Neural cell (in vitro differentiated cells): Measurements from ENCODE around the gene SLC17A5. TPM values are rescaled to one million over a fixed set of nuclear protein-coding genes. Genes with fewer than 3 reads are reported as not detected.

ENCODE experiments used
- H2AFZ ChIP-seq: fragments of 200-600, 300-800 bp; sonication (generic), shearing (Covaris generic); 2 replicates; pipeline ENCODE4 v1.6.0; 2014; ENCODE audit warnings: low read depth, mild to moderate bottlenecking, antibody characterized with exemption, low read length, moderate library complexity
- H3F3A ChIP-seq: fragments of 200-600 bp; shearing (Covaris generic); 2 replicates; pipeline ENCODE4 v1.6.1; 2016; ENCODE audit warnings: mild to moderate bottlenecking, moderate library complexity, mixed read lengths, antibody characterized with exemption, low read length; ENCODE audit not compliant: insufficient read depth, poor library complexity, severe bottlenecking
- H3K27ac ChIP-seq: fragments of 200-600, 300-800 bp; sonication (generic), shearing (Covaris generic); 2 replicates; pipeline ENCODE4 v1.5.1; 2014; ENCODE audit warnings: mild to moderate bottlenecking, low read length, moderate library complexity
- H3K27me3 ChIP-seq: fragments of 300-800, 200-600 bp; sonication (generic), shearing (Covaris generic); 2 replicates; pipeline ENCODE4 v1.6.0; 2014; ENCODE audit warnings: mild to moderate bottlenecking, low read depth, low read length, moderate library complexity; ENCODE audit not compliant: insufficient read depth
- H3K36me3 ChIP-seq: fragments of 300-800, 200-600 bp; sonication (generic), shearing (Covaris generic); 2 replicates; pipeline ENCODE4 v1.5.1; 2014; ENCODE audit warnings: mild to moderate bottlenecking, antibody characterized with exemption, low read length, moderate library complexity; ENCODE audit not compliant: insufficient read depth
- H3K4me2 ChIP-seq: fragments of 300-800, 200-600 bp; sonication (generic), shearing (Covaris generic); 2 replicates; pipeline ENCODE4 v1.6.0; 2014; ENCODE audit warnings: mild to moderate bottlenecking, low read length
- H3K4me3 ChIP-seq: fragments of 300-800, 200-600 bp; sonication (generic), shearing (Covaris generic); 2 replicates; pipeline ENCODE4 v1.5.1; 2014; ENCODE audit warnings: mild to moderate bottlenecking, low read length, moderate library complexity
- H3K79me2 ChIP-seq: fragments of 200-600 bp; shearing (Covaris generic); replicated peaks from 2 replicates; pipeline ENCODE4 v1.6.0; 2014; ENCODE audit warnings: mild to moderate bottlenecking, low read length, moderate library complexity; ENCODE audit not compliant: insufficient read depth
- H3K9ac ChIP-seq: fragments of 300-800, 200-600 bp; sonication (generic), shearing (Covaris generic); 2 replicates; pipeline ENCODE4 v1.6.1; 2016; ENCODE audit warnings: mild to moderate bottlenecking, low read length, mixed read lengths
- H3K9me2 ChIP-seq: fragments of 200-600 bp; shearing (Covaris generic); 2 replicates; pipeline ENCODE4 v1.6.1; 2016; ENCODE audit warnings: mild to moderate bottlenecking, low read length, mixed read lengths; ENCODE audit not compliant: insufficient read depth
- H3K9me3 ChIP-seq: fragments of 200-600, 300-800 bp; sonication (generic), shearing (Covaris generic); 2 replicates; pipeline ENCODE4 v1.6.1; 2016; ENCODE audit warnings: mild to moderate bottlenecking, mixed run types, low read length, moderate library complexity, mixed read lengths
- H4K20me1 ChIP-seq: fragments of 200-600 bp; shearing (Covaris generic); 2 replicates; pipeline ENCODE4 v1.6.1; 2016; ENCODE audit warnings: mild to moderate bottlenecking, mixed run types; ENCODE audit not compliant: insufficient read depth
- EP300 ChIP-seq: fragments of 450-650 bp; conservative IDR thresholded peaks from 2 replicates; pipeline ENCODE4 v1.6.1; 2014; ENCODE audit warnings: antibody characterized with exemption, mild to moderate bottlenecking, moderate library complexity; ENCODE audit not compliant: poor library complexity, severe bottlenecking
- MXI1 ChIP-seq: fragments of 450-650 bp; conservative IDR thresholded peaks from 2 replicates; pipeline ENCODE4 v1.6.1; 2014; ENCODE audit warnings: antibody characterized with exemption, mild to moderate bottlenecking; ENCODE audit not compliant: poor library complexity, severe bottlenecking
- SMC3 ChIP-seq: fragments of 450-650 bp; conservative IDR thresholded peaks from 2 replicates; pipeline ENCODE4 v1.6.1; 2014; ENCODE audit warnings: antibody characterized with exemption, mild to moderate bottlenecking, moderate library complexity; ENCODE audit not compliant: poor library complexity
- TAF1 ChIP-seq: IDR thresholded peaks from 2 replicates; pipeline ENCODE4 v1.6.1; 2012; ENCODE audit warnings: low read depth
- polyA plus RNA-seq: library from polyadenylated mRNA; depleted of rRNA; stranded (reverse); fragments of >200 nt; gene quantifications from 2 replicates; pipeline ENCODE4 v1.2.3, GENCODE V29; 2014
- TF ChIP-seq, protein P1 (sequence below): IDR thresholded peaks from 2 replicates; pipeline ENCODE4 v1.6.1; 2012; ENCODE audit warnings: borderline replicate concordance
- TF ChIP-seq, protein P2 (sequence below): fragments of 450-650 bp; IDR thresholded peaks from 2 replicates; pipeline ENCODE4 v1.5.1; 2014; ENCODE audit warnings: antibody characterized with exemption, mild to moderate bottlenecking, moderate library complexity; ENCODE audit not compliant: poor library complexity, severe bottlenecking

The SLC17A5 gene
- polyA plus RNA-seq, 1 donor from 2014 or later: 12.3 TPM

DNA sequence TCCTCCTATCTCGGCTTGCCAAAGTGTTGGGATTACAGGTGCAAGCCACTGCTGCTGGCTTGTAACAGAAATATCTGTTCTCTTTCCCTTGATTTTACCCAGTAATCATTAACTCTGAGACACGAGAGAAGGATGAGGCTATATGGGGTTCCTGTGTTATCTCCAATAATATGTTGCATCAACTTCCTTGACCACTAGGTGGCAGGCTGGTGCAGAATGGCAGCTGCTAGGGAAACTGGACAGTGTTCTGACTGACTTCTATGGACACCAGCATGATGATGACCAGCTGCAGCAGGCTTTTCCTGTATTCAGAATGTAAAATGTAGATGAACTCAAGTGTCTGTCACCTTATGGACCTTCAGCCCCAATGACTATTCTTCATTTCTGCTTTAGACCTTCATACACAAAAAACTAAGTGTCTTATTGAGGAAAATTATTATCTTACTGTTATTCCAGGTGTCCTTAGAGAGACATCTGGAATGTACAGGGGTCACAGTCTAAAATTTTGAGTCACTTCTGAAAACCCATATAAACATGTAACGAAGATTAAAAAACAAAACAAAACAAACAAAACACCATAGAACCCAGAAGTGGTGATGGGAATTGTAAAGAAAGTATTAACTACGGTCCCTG, 21.8 kb upstream of the SLC17A5 start:
- Histone ChIP-seq H3K27ac (no peak overlapping the region), H3K4me2 (no peak overlapping the region), H3K9ac (no peak overlapping the region), H3K36me3 (no peaks in the 10 kb centered on the region), H3K4me3 (no peak overlapping the region), H2AFZ (no peak overlapping the region), H3K9me3 (no peaks in the 10 kb centered on the region), H3F3A (no peaks in the 10 kb centered on the region), H3K9me2 (no peaks in the 10 kb centered on the region), H3K79me2 (no peaks in the 10 kb centered on the region), H3K27me3 (no peaks in the 10 kb centered on the region), H4K20me1 (no peaks in the 10 kb centered on the region)
- TF ChIP-seq SMC3 (no peak), MXI1 (no peak)
- TF ChIP-seq, protein P1, sequence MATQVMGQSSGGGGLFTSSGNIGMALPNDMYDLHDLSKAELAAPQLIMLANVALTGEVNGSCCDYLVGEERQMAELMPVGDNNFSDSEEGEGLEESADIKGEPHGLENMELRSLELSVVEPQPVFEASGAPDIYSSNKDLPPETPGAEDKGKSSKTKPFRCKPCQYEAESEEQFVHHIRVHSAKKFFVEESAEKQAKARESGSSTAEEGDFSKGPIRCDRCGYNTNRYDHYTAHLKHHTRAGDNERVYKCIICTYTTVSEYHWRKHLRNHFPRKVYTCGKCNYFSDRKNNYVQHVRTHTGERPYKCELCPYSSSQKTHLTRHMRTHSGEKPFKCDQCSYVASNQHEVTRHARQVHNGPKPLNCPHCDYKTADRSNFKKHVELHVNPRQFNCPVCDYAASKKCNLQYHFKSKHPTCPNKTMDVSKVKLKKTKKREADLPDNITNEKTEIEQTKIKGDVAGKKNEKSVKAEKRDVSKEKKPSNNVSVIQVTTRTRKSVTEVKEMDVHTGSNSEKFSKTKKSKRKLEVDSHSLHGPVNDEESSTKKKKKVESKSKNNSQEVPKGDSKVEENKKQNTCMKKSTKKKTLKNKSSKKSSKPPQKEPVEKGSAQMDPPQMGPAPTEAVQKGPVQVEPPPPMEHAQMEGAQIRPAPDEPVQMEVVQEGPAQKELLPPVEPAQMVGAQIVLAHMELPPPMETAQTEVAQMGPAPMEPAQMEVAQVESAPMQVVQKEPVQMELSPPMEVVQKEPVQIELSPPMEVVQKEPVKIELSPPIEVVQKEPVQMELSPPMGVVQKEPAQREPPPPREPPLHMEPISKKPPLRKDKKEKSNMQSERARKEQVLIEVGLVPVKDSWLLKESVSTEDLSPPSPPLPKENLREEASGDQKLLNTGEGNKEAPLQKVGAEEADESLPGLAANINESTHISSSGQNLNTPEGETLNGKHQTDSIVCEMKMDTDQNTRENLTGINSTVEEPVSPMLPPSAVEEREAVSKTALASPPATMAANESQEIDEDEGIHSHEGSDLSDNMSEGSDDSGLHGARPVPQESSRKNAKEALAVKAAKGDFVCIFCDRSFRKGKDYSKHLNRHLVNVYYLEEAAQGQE: no peak
- TF ChIP-seq, protein P2, sequence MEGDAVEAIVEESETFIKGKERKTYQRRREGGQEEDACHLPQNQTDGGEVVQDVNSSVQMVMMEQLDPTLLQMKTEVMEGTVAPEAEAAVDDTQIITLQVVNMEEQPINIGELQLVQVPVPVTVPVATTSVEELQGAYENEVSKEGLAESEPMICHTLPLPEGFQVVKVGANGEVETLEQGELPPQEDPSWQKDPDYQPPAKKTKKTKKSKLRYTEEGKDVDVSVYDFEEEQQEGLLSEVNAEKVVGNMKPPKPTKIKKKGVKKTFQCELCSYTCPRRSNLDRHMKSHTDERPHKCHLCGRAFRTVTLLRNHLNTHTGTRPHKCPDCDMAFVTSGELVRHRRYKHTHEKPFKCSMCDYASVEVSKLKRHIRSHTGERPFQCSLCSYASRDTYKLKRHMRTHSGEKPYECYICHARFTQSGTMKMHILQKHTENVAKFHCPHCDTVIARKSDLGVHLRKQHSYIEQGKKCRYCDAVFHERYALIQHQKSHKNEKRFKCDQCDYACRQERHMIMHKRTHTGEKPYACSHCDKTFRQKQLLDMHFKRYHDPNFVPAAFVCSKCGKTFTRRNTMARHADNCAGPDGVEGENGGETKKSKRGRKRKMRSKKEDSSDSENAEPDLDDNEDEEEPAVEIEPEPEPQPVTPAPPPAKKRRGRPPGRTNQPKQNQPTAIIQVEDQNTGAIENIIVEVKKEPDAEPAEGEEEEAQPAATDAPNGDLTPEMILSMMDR: peak; percentile 54

DNA sequence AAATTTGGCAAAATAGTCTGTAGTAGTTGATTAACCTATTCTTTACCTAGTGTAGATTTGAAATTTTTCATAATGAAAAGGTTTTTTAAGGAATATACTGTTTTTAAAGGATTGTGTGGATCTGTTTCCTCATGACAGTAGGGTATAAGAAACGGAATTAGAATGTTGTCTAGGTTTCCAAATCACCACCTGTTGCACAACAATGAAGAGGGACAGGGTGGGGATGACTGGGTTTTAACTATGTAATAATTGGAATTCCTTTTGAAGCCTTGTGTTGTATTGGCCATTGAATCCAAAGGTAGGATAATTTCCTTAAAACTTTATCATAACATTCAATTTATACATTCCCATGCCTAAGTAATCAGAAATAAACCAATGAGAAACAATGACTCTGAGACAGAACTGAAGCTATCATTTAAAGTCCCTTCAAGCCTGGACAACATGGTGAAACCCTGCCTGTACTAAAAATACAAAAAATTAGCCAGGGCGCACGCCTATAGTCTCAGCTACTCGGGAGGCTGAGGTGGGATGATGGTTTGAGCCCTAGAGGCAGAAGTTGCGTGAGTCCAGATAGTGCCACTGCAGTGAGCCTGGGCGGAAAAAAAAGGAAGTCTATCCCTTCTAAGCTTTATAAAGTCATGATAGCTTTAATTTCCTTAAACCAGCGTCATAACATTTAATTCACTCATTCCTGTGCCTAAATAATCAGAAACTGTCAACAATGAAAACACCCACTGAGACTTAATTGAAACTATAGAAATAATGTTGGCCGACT, 18.3 kb upstream of the SLC17A5 start:
- TF ChIP-seq TAF1: no peak
- TF ChIP-seq, protein P2: no peak
- TF ChIP-seq SMC3: no peak
- TF ChIP-seq, protein P1: no peak
- no peak for TF ChIP-seq EP300
- H3F3A ChIP-seq: no peaks in the 10 kb centered on the region
- no peak overlapping the region for H3K27ac ChIP-seq
- no peak overlapping the region for H3K4me3 ChIP-seq
- H3K27me3 ChIP-seq: no peaks in the 10 kb centered on the region
- H2AFZ ChIP-seq: no peak overlapping the region
- no peak overlapping the region for H3K4me2 ChIP-seq
- no peak overlapping the region for H3K9ac ChIP-seq
- no peaks in the 10 kb centered on the region for H3K9me2 ChIP-seq
- H3K79me2 ChIP-seq: no peaks in the 10 kb centered on the region
- H4K20me1 ChIP-seq: no peaks in the 10 kb centered on the region
- H3K36me3 ChIP-seq: no peaks in the 10 kb centered on the region
- H3K9me3 ChIP-seq: no peaks in the 10 kb centered on the region
